Measurements from ENCODE around the gene TTC24.

The TTC24 gene

GRCh38 chr1:156590326-156591180 is 11.0 kb downstream of the TTC24 start:
- no peak for TF ChIP-seq CTCF (conservative IDR thresholded peaks at IDR 0.05; ENCODE audit: control insufficient read depth, insufficient read depth, low read depth, low read length)
- H3K4me3 ChIP-seq (ENCODE audit: control insufficient read depth, low read depth, low read length) = no peak overlapping the region
- DNase-seq (ENCODE audit: low read depth) = no peak

- TF ChIP-seq CTCF (conservative IDR thresholded peaks at IDR 0.05; ENCODE audit: control insufficient read depth, insufficient read depth, low read depth, low read length) = no peak
- no peak for DNase-seq (ENCODE audit: low read depth)
- H3K4me3 ChIP-seq (ENCODE audit: control insufficient read depth, low read depth, low read length) = peak overlapping the region; percentile 76
Observed at GRCh38 chr1:156591181-156591431, 11.6 kb downstream of the TTC24 start.

GRCh38 chr1:156591432-156592157 is 12.1 kb downstream of the TTC24 start, which contains the start of gene NAXE:
NAXE (plus strand) TSS chr1:156591776; CDS start chr1:156591805, 29 bp downstream.
- peak; percentile 29 for DNase-seq (ENCODE audit: low read depth)
- TF ChIP-seq CTCF (conservative IDR thresholded peaks at IDR 0.05; ENCODE audit: control insufficient read depth, insufficient read depth, low read depth, low read length) = no peak
- H3K4me3 ChIP-seq (ENCODE audit: control insufficient read depth, low read depth, low read length) = peak within 1 kb of the TSS; percentile 76

GRCh38 chr1:156592158-156592909 is 12.8 kb downstream of the TTC24 start:
- peak overlapping the region; percentile 76 for H3K4me3 ChIP-seq (ENCODE audit: control insufficient read depth, low read depth, low read length)
- TF ChIP-seq CTCF (conservative IDR thresholded peaks at IDR 0.05; ENCODE audit: control insufficient read depth, insufficient read depth, low read depth, low read length) = no peak
- DNase-seq (ENCODE audit: low read depth) = no peak

- no peak for DNase-seq (ENCODE audit: low read depth)
- no peak overlapping the region for H3K4me3 ChIP-seq (ENCODE audit: control insufficient read depth, low read depth, low read length)
- no peak for TF ChIP-seq CTCF (conservative IDR thresholded peaks at IDR 0.05; ENCODE audit: control insufficient read depth, insufficient read depth, low read depth, low read length)
Observed at GRCh38 chr1:156592910-156593660, 13.6 kb downstream of the TTC24 start.

GRCh38 chr1:156593661-156593989 is 14.1 kb downstream of the TTC24 start:
- no peak overlapping the region for H3K4me3 ChIP-seq (ENCODE audit: control insufficient read depth, low read depth, low read length)
- no peak for DNase-seq (ENCODE audit: low read depth)
- TF ChIP-seq CTCF (conservative IDR thresholded peaks at IDR 0.05; ENCODE audit: control insufficient read depth, insufficient read depth, low read depth, low read length) = no peak
